ENCODE measurements around the gene KCTD7.

- TF ChIP-seq CTCF (IDR thresholded peaks at IDR 0.05; ENCODE audit: low read depth, low read length, missing input control) = no peak
- TF ChIP-seq RAD21 (IDR thresholded peaks at IDR 0.05) = no peak
- no peak for TF ChIP-seq REST (IDR thresholded peaks at IDR 0.05)
- TF ChIP-seq YY1 (IDR thresholded peaks at IDR 0.05) = no peak
- no peak for TF ChIP-seq JUND (IDR thresholded peaks at IDR 0.05)
- no peak for TF ChIP-seq EGR1 (IDR thresholded peaks at IDR 0.05; ENCODE audit: low read depth in 2 of 2)
Measured at GRCh38 chr7:66630531-66630930, 1.9 kb downstream of the KCTD7 start.
